CD4-positive, CD25-positive, alpha-beta regulatory T cell (primary cell): ENCODE data around the gene STRADA. TPM values are rescaled to one million over a fixed set of nuclear protein-coding genes. Genes with fewer than 3 reads are reported as not detected.
"Not testable (repeated sequence)": the region's sequence is repeated elsewhere in the genome, so short reads cannot be mapped to it uniquely, and the experiment has no call there.

Experiments used
- ATAC-seq, 2 donors: fragments of 150-1000 bp; cut with Tn5 transposase; one replicate each; pipeline ENCODE4 v1.10.0; 2021; ENCODE audit warnings: low read depth in 2 of 2, moderate number of reproducible peaks in 2 of 2, moderate library complexity in 1 of 2
- DNase-seq, 3 donors: peaks; one replicate each; pipeline versions ENCODE4 v3.0.0 to v3.0.0-alpha.2; 2012 to 2022; ENCODE audit warnings: mixed read lengths in 1 of 3
- H3K27ac ChIP-seq: one replicate; pipeline ENCODE4 v1.7.0; 2013; ENCODE audit warnings: mild to moderate bottlenecking, low read length; ENCODE audit not compliant: insufficient read depth, poor library complexity, severe bottlenecking
- H3K27me3 ChIP-seq: one replicate; pipeline ENCODE4 v1.7.0; 2013; ENCODE audit warnings: low read length; ENCODE audit not compliant: control insufficient read depth, insufficient read depth
- H3K36me3 ChIP-seq: one replicate; pipeline ENCODE4 v1.7.0; 2013; ENCODE audit warnings: mild to moderate bottlenecking, low read length, moderate library complexity; ENCODE audit not compliant: control insufficient read depth, insufficient read depth
- H3K4me1 ChIP-seq: 2 replicates; pipeline ENCODE4 v1.7.0; 2013; ENCODE audit warnings: mild to moderate bottlenecking, low read length; ENCODE audit not compliant: insufficient read depth, control insufficient read depth, poor library complexity, severe bottlenecking
- H3K4me3 ChIP-seq: one replicate; pipeline ENCODE4 v1.7.0; 2013; ENCODE audit warnings: low read depth, mild to moderate bottlenecking, low read length, moderate library complexity
- H3K9me3 ChIP-seq, 2 experiments: 1 replicate in 1 of 2; 2 replicates in 1 of 2; pipeline ENCODE4 v1.7.0; 2013; ENCODE audit warnings: low read length in 2 of 2, mild to moderate bottlenecking in 1 of 2, moderate library complexity in 1 of 2; ENCODE audit not compliant: control insufficient read depth in 2 of 2
- H3K27ac Mint-ChIP-seq, 3 donors: one replicate each; pipeline ENCODE4 v1.8.0; 2020 to 2022; ENCODE audit warnings: mild to moderate bottlenecking in 3 of 3, mixed read lengths in 3 of 3, moderate library complexity in 2 of 3
- H3K27me3 Mint-ChIP-seq: one replicate; pipeline ENCODE4 v1.8.0; 2022; ENCODE audit warnings: mild to moderate bottlenecking, mixed read lengths
- H3K36me3 Mint-ChIP-seq: one replicate; pipeline ENCODE4 v1.8.0; 2020; ENCODE audit warnings: mixed read lengths
- H3K4me1 Mint-ChIP-seq, 4 donors: one replicate each; pipeline ENCODE4 v1.8.0; 2020 to 2022; ENCODE audit warnings: mixed read lengths in 4 of 4, mild to moderate bottlenecking in 1 of 4
- H3K4me3 Mint-ChIP-seq, 4 donors: one replicate each; pipeline ENCODE4 v1.8.0; 2020 to 2022; ENCODE audit warnings: mild to moderate bottlenecking in 4 of 4, mixed read lengths in 4 of 4, moderate library complexity in 3 of 4
- H3K9me3 Mint-ChIP-seq, 7 donors: one replicate each; pipeline ENCODE4 v1.8.0; 2020 to 2022; ENCODE audit warnings: mixed read lengths in 7 of 7, mild to moderate bottlenecking in 3 of 7, moderate library complexity in 2 of 7
- polyA plus RNA-seq, 4 donors: library from polyadenylated mRNA; unstranded; fragments of 300-500 nt; fragmentation: Illumina TruSeq; gene quantifications; one replicate each; pipeline ENCODE4 v1.2.3, GENCODE V29; 2021
- total RNA-seq: library from RNA; stranded (reverse); gene quantifications from one replicate; pipeline ENCODE4 v1.2.3, GENCODE V29; 2022

The STRADA gene
- total and polyA plus RNA-seq, 5 donors from 2014 or later = 20.0 to 47.8 (median 24.1) TPM

DNA sequence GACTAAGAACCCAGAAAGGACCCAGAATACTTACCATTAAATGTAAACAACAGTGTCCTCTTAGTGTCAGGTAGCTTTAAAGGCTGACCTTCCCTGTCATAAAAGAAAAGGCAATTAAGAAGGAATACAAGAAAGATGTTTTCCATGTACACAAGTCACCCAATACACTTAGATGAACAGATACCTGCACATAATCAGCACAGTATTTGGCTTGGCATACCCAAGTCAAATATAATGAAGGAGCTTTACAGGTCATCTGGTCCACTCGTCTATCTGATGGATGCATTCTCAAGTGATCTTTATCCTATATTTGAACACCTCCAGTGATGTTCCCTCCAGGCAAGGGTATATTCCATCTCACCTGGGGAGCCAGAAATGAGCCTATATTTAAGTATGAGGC is 11.1 kb upstream of the STRADA start:
- no peaks in the 10 kb centered on the region for H3K27me3 Mint-ChIP-seq
- H3K36me3 ChIP-seq = peaks cover 54% of the 10 kb centered on the region
- no peaks in the 10 kb centered on the region for H3K27me3 ChIP-seq
- ATAC-seq (no peak), DNase-seq (no peak)
- peak overlapping the region in 1 of 3 donors; percentile 62 for H3K27ac Mint-ChIP-seq
- no peaks in the 10 kb centered on the region for H3K9me3 ChIP-seq
- no peak overlapping the region for H3K4me3 ChIP-seq
- H3K27ac ChIP-seq = no peak overlapping the region
- peaks cover 10% of the 10 kb centered on the region for H3K4me1 ChIP-seq
- H3K9me3 Mint-ChIP-seq = peaks cover 0 to 1% (median 0%) of the 10 kb centered on the region in 7 donors
- H3K36me3 Mint-ChIP-seq = peaks cover 31% of the 10 kb centered on the region
- H3K4me3 Mint-ChIP-seq = no peak overlapping the region
- H3K4me1 Mint-ChIP-seq = peaks cover 6 to 17% (median 14%) of the 10 kb centered on the region in 4 donors

DNA sequence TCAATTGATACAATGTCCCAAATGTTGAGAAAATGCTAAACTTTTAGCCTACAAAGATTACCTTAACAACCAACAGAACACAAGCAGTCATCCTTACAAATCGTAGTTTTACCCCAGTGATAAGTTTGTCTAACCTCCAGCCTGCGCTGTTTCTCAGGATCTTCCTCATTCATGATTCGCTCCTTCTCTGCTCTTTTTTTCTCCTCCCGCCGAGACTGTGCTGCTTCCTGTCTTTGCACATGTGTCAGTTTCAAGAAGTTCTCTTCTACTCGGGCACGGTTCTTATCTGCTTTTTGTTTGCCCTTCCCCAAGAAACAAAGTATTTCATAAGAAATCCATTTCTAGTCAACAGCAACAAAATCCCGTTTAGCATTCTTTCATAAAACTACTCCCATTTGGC is 10.2 kb upstream of the STRADA start:
- DNase-seq = peak in 2 of 3 donors; percentile 13 to 62
- no peaks in the 10 kb centered on the region for H3K27me3 Mint-ChIP-seq
- H3K27ac Mint-ChIP-seq = peak overlapping the region; percentile 60 to 88 (median 78)
- Histone ChIP-seq H3K4me3 (peak overlapping the region; percentile 27), H3K27me3 (no peaks in the 10 kb centered on the region), H3K36me3 (peaks cover 51% of the 10 kb centered on the region), H3K27ac (peak overlapping the region; percentile 60), H3K4me1 (peaks cover 10% of the 10 kb centered on the region), H3K9me3 (no peaks in the 10 kb centered on the region)
- peak overlapping the region; percentile 29 to 68 (median 46) for H3K4me3 Mint-ChIP-seq
- ATAC-seq = peak; percentile 50 to 60
- peaks cover 0 to 1% (median 0%) of the 10 kb centered on the region in 7 donors for H3K9me3 Mint-ChIP-seq
- H3K4me1 Mint-ChIP-seq = peaks cover 6 to 17% (median 14%) of the 10 kb centered on the region in 4 donors
- H3K36me3 Mint-ChIP-seq = peaks cover 34% of the 10 kb centered on the region

DNA sequence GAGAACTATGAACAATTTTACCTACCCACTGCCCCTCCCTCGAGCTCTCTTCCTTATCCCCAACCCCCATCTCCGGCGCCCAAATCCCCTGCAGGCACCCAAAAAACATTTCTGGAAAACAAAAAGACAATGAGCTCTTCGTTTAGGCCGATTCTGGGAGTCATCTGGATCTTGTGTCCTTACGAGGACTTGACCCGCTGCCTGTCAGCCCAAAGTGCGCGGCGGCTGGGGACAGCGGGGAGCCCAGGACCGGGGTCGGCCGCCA is 524 bp downstream of the STRADA start:
- peaks cover 24% of the 10 kb centered on the region for H3K4me1 ChIP-seq
- peak overlapping the region; percentile 92 for H3K4me3 ChIP-seq
- Mint-ChIP-seq H3K27ac (peak overlapping the region; percentile 87 to 97 (median 95)), H3K9me3 (no peaks in the 10 kb centered on the region), H3K4me3 (peak overlapping the region; percentile 80 to 97 (median 90)), H3K36me3 (peaks cover 7% of the 10 kb centered on the region), H3K27me3 (no peaks in the 10 kb centered on the region), H3K4me1 (peaks cover 13 to 29% (median 16%) of the 10 kb centered on the region in 4 donors)
- H3K27me3 ChIP-seq = no peaks in the 10 kb centered on the region
- H3K9me3 ChIP-seq = no peaks in the 10 kb centered on the region
- peaks cover 5% of the 10 kb centered on the region for H3K36me3 ChIP-seq
- ATAC-seq = no peak
- DNase-seq = no peak
- peak overlapping the region; percentile 86 for H3K27ac ChIP-seq

DNA sequence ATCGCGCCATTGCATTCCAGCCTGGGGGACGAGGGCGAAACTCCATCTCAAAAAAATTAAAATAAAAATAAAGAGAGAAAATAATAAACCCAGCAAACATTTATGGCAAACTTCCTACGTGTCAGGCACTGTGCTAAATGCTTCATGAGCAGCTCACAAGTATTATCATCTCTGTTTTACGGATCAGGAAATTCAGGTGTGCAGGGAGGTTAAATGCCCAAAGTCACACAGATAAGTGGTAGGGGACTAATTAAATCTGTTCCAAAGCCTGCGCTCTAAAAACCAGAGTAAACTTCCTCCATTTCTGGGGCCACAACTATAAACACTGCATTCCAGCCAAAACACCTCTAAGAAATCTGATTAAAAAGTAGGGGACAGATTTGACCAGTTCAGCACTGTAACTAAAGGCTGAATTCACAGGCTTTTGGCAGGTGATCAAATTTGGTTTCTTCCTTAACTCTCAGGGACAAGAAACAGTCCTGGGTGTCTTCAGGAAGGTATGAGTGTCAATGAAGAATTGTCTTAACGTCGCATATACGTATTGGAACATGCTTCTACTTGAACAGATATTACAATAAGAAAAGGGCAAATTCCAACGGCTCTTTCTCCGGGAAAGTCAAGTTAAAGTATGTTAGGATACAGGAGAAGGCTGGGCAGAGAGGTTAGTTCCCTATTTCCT is 996 bp downstream of the STRADA start:
- no peaks in the 10 kb centered on the region for H3K27me3 ChIP-seq
- no peaks in the 10 kb centered on the region for H3K9me3 ChIP-seq
- H3K4me3 ChIP-seq = peak overlapping the region; percentile 92
- peaks cover 24% of the 10 kb centered on the region for H3K4me1 ChIP-seq
- Mint-ChIP-seq H3K9me3 (no peaks in the 10 kb centered on the region), H3K4me1 (peaks cover 13 to 29% (median 16%) of the 10 kb centered on the region in 4 donors), H3K4me3 (peak overlapping the region; percentile 80 to 97 (median 90)), H3K36me3 (peaks cover 2% of the 10 kb centered on the region), H3K27me3 (no peaks in the 10 kb centered on the region), H3K27ac (peak overlapping the region; percentile 87 to 97 (median 95))
- H3K27ac ChIP-seq = peak overlapping the region; percentile 86
- ATAC-seq (no peak), DNase-seq (peak in 1 of 3 donors; percentile 33)
- H3K36me3 ChIP-seq = peaks cover 2% of the 10 kb centered on the region

DNA sequence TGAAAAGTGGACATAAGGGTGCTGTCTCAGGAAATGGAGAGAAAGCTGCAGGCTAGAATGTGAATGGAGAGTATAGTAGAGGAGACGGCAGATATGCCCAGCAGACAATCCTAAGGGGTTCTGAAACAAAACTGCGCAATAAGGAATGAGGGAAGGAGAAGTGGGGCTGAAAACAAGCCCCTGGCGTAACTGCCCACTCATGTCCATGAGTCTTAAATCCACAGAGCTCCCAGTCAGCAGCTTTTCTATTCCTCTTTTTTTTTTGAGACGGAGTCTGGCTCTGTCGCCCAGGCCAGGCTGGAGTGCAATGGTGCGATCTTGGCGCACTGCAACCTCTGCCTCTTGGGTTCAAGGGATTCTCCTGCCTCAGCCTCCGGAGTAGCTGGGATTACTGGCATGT is 5.9 kb downstream of the STRADA start:
- Mint-ChIP-seq H3K27me3 (no peaks in the 10 kb centered on the region), H3K4me3 (no peak overlapping the region), H3K4me1 (peaks cover 12 to 16% (median 14%) of the 10 kb centered on the region in 4 donors), H3K36me3 (no peaks in the 10 kb centered on the region), H3K27ac (no peak overlapping the region), H3K9me3 (no peaks in the 10 kb centered on the region)
- H3K27me3 ChIP-seq = no peaks in the 10 kb centered on the region
- no peak for ATAC-seq
- no peaks in the 10 kb centered on the region for H3K9me3 ChIP-seq
- no peak for DNase-seq
- peaks cover 7% of the 10 kb centered on the region for H3K4me1 ChIP-seq
- H3K36me3 ChIP-seq = no peaks in the 10 kb centered on the region
- H3K4me3 ChIP-seq = no peak overlapping the region
- no peak overlapping the region for H3K27ac ChIP-seq

DNA sequence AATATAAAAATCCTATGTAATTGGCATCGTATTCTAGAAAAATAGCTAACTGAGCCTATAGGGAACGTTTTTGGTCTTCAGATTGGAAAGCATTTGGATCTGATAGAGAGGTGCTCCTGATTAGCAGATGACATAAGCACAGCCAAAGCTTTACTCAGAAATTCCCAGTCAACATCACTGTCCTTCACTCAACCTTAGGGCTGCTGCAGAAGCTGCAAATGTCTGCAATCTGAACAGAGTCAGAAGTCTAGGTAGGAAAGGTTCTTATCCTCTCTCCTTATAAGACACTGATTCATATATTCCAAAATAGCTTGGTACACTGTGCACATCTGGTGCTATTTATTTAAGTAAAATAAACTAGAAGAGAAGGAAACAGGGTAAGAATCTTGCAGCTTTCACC is 19.2 kb downstream of the STRADA start:
- H3K36me3 ChIP-seq = peaks cover 16% of the 10 kb centered on the region
- Mint-ChIP-seq H3K27ac (peak overlapping the region in 2 of 3 donors; percentile 5 to 17), H3K27me3 (no peaks in the 10 kb centered on the region), H3K9me3 (no peaks in the 10 kb centered on the region), H3K4me3 (no peak overlapping the region), H3K36me3 (peaks cover 11% of the 10 kb centered on the region), H3K4me1 (peaks cover 0 to 11% (median 4%) of the 10 kb centered on the region in 4 donors)
- H3K4me3 ChIP-seq = no peak overlapping the region
- DNase-seq (no peak), ATAC-seq (no peak)
- H3K9me3 ChIP-seq = no peaks in the 10 kb centered on the region
- no peak overlapping the region for H3K27ac ChIP-seq
- no peaks in the 10 kb centered on the region for H3K27me3 ChIP-seq
- H3K4me1 ChIP-seq = no peaks in the 10 kb centered on the region

DNA sequence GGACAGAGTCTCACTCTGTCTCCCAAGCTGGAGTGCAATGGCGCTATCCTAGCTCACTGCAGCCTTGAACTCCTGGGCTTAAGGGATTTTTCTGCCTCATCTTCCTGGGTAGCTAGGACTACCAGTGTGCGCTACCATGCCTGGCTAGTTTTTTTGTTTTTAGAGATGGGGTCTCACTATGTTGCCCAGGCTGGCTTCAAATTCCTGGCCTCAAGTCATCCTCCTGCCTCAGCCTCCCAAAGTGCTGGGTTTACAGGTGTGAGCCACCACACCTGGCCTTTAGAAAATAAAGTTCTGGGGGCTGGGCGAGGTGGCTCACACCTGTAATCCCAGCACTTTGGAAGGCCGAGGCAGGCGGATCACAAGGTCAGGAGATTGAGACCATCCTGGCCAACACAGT is 21.4 kb downstream of the STRADA start:
- H3K27ac ChIP-seq, H3K36me3 Mint-ChIP-seq, ATAC-seq, H3K4me1 Mint-ChIP-seq, H3K27me3 ChIP-seq, H3K36me3 ChIP-seq, H3K27me3 Mint-ChIP-seq, H3K4me3 ChIP-seq, H3K4me1 ChIP-seq, H3K9me3 Mint-ChIP-seq, H3K9me3 ChIP-seq, H3K4me3 Mint-ChIP-seq, DNase-seq, H3K27ac Mint-ChIP-seq: not testable (repeated sequence)

DNA sequence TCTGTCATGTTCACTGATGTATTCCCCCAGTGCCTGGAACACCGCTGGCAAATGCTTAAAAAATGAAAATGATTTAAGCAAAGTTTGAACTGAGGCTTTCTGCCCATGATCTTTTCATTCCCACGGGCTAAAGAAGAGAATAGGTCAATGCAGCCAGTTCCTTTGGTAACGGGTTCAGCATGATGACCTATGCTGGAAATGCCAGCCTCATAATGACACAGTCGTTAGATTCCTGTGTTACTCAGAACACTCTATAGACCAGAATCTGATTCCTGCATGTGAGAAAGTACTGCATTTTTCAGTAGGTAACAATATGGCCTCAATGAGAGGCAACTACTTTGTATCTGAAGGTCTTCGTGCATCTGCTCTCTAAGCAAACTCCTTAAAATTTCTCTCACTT is 22.6 kb downstream of the STRADA start:
- H3K27ac Mint-ChIP-seq = peak overlapping the region in 1 of 3 donors; percentile 28
- ATAC-seq = no peak
- no peaks in the 10 kb centered on the region for H3K4me1 ChIP-seq
- no peaks in the 10 kb centered on the region for H3K27me3 Mint-ChIP-seq
- no peak overlapping the region for H3K4me3 ChIP-seq
- no peaks in the 10 kb centered on the region for H3K9me3 ChIP-seq
- DNase-seq = no peak
- H3K27ac ChIP-seq = no peak overlapping the region
- H3K27me3 ChIP-seq = no peaks in the 10 kb centered on the region
- peaks cover 8% of the 10 kb centered on the region for H3K36me3 Mint-ChIP-seq
- H3K9me3 Mint-ChIP-seq = no peaks in the 10 kb centered on the region
- peaks cover 8% of the 10 kb centered on the region for H3K36me3 ChIP-seq
- H3K4me1 Mint-ChIP-seq = peaks cover 0 to 8% (median 6%) of the 10 kb centered on the region in 4 donors
- H3K4me3 Mint-ChIP-seq = no peak overlapping the region
